Fibroblast of peridontal ligament (primary cell): ENCODE results near the gene AOPEP.

ENCODE experiments used
- DNase-seq: peaks from one replicate; pipeline ENCODE4 v3.0.0-alpha.2; 2010; ENCODE audit errors: extremely low read depth

AOPEP gene

GRCh38 chr9:95036676-95037075 lies 310.2 kb downstream of the AOPEP start:
- DNase-seq: no peak

GRCh38 chr9:95037789-95038521 lies 311.5 kb downstream of the AOPEP start:
- no peak for DNase-seq

- DNase-seq: no peak
These were observed 312.2 kb downstream of the AOPEP start for GRCh38 chr9:95038666-95039065.

- no peak for DNase-seq
These were observed 313.6 kb downstream of the AOPEP start for GRCh38 chr9:95040106-95040505.

GRCh38 chr9:95043826-95044225 lies 317.3 kb downstream of the AOPEP start:
- no peak for DNase-seq

GRCh38 chr9:95044731-95045508 lies 318.4 kb downstream of the AOPEP start:
- DNase-seq: no peak

- no peak for DNase-seq
These were observed 319.3 kb downstream of the AOPEP start for GRCh38 chr9:95045751-95046150.

- no peak for DNase-seq
These were observed 321.1 kb downstream of the AOPEP start for GRCh38 chr9:95047452-95048224.

- no peak for DNase-seq
These were observed 322.0 kb downstream of the AOPEP start for GRCh38 chr9:95048225-95049087.

GRCh38 chr9:95049761-95050160 lies 323.3 kb downstream of the AOPEP start:
- peak; percentile 58 for DNase-seq

GRCh38 chr9:95053611-95054570 lies 327.4 kb downstream of the AOPEP start:
- DNase-seq: peak; percentile 76

- peak; percentile 35 for DNase-seq
These were observed 328.9 kb downstream of the AOPEP start for GRCh38 chr9:95055334-95055850.

GRCh38 chr9:95055851-95056551 lies 329.5 kb downstream of the AOPEP start:
- peak; percentile 81 for DNase-seq

GRCh38 chr9:95057101-95057500 lies 330.6 kb downstream of the AOPEP start:
- peak; percentile 43 for DNase-seq

GRCh38 chr9:95058121-95058785 lies 331.8 kb downstream of the AOPEP start:
- DNase-seq: no peak

GRCh38 chr9:95058795-95059386 lies 332.4 kb downstream of the AOPEP start:
- DNase-seq: peak; percentile 69

GRCh38 chr9:95060234-95060633 lies 333.7 kb downstream of the AOPEP start:
- DNase-seq: no peak

- no peak for DNase-seq
These were observed 334.4 kb downstream of the AOPEP start for GRCh38 chr9:95060916-95061315.
